Upper lobe of right lung (tissue), 1 donor: ENCODE measurements around the gene MAN1A2. TPM values are rescaled to one million over a fixed set of nuclear protein-coding genes. Genes with fewer than 3 reads are reported as not detected.
A peak's percentile ranks its signal among the peaks of the same experiment; 100 is the strongest.

Source experiments
- ATAC-seq: fragments of 200-7000 bp; cut with Tn5 transposase; one replicate; pipeline ENCODE4 v1.9.1; 2020; ENCODE audit warnings: mild to moderate bottlenecking, moderate library complexity
- DNase-seq: peaks from one replicate; pipeline ENCODE4 v3.0.0-alpha.2; 2020
- H3K27ac ChIP-seq: fragments of 200-600 bp; one replicate; pipeline ENCODE4 v1.8.0; 2022
- H3K27me3 ChIP-seq: fragments of 200-600 bp; one replicate; pipeline ENCODE4 v1.8.0; 2022; ENCODE audit warnings: mild to moderate bottlenecking
- H3K36me3 ChIP-seq: fragments of 200-600 bp; one replicate; pipeline ENCODE4 v1.8.0; 2022
- H3K4me1 ChIP-seq: fragments of 200-600 bp; one replicate; pipeline ENCODE4 v1.8.0; 2022
- H3K4me3 ChIP-seq: fragments of 200-600 bp; one replicate; pipeline ENCODE4 v1.8.0; 2022; ENCODE audit warnings: mild to moderate bottlenecking
- H3K9me3 ChIP-seq: fragments of 200-600 bp; one replicate; pipeline ENCODE4 v1.8.0; 2022
- CTCF ChIP-seq: fragments of 200-600 bp; IDR thresholded peaks from one replicate; pipeline ENCODE4 v1.8.0; 2022; ENCODE audit warnings: antibody characterized with exemption
- intact Hi-C: fragments of 100-400 bp; cut with DNase I; formaldehyde crosslinking; loops from one replicate; pipeline ENCODE4 v1.11.0; 2022
- total RNA-seq: library from RNA; stranded (reverse); fragmentation: NEBNext Ultra II Directional; extraction: Animal tissue kit (Norgen Biotek cat#: 25700); gene quantifications from one replicate; pipeline ENCODE4 v1.2.1, GENCODE V29; 2021
- donor health status: DM: no; HTN: yes; CAD: no; lungs with severe emphysema.

MAN1A2 gene
- total RNA-seq, 1 donor from 2014 or later = 40.3 TPM

- Histone ChIP-seq H3K27ac (no peak overlapping the region), H3K9me3 (no peaks in the 10 kb centered on the region), H3K36me3 (no peaks in the 10 kb centered on the region), H3K4me3 (no peak overlapping the region), H3K27me3 (no peaks in the 10 kb centered on the region), H3K4me1 (no peaks in the 10 kb centered on the region)
- DNase-seq (no peak), ATAC-seq (no peak)
- TF ChIP-seq CTCF = no peak
- intact Hi-C loops = no loop called here
These were observed 159.8 kb downstream of the MAN1A2 start for GRCh38 chr1:117527074-117527473.

GRCh38 chr1:117527566-117528102 lies 160.4 kb downstream of the MAN1A2 start:
- no peaks in the 10 kb centered on the region for H3K27me3 ChIP-seq
- no peak for ATAC-seq
- no peak for DNase-seq
- no peaks in the 10 kb centered on the region for H3K4me1 ChIP-seq
- H3K36me3 ChIP-seq = no peaks in the 10 kb centered on the region
- intact Hi-C loops = no loop called here
- H3K4me3 ChIP-seq = no peak overlapping the region
- H3K27ac ChIP-seq = no peak overlapping the region
- H3K9me3 ChIP-seq = no peaks in the 10 kb centered on the region
- no peak for TF ChIP-seq CTCF

GRCh38 chr1:117529683-117530082 lies 162.4 kb downstream of the MAN1A2 start:
- DNase-seq (no peak), ATAC-seq (no peak)
- Histone ChIP-seq H3K27ac (no peak overlapping the region), H3K4me1 (no peaks in the 10 kb centered on the region), H3K27me3 (no peaks in the 10 kb centered on the region), H3K4me3 (no peak overlapping the region), H3K36me3 (no peaks in the 10 kb centered on the region), H3K9me3 (no peaks in the 10 kb centered on the region)
- no peak for TF ChIP-seq CTCF
- intact Hi-C loops = no loop called here

- DNase-seq (no peak), ATAC-seq (no peak)
- no peak for TF ChIP-seq CTCF
- no peaks in the 10 kb centered on the region for H3K4me1 ChIP-seq
- no peaks in the 10 kb centered on the region for H3K36me3 ChIP-seq
- no peaks in the 10 kb centered on the region for H3K27me3 ChIP-seq
- H3K9me3 ChIP-seq = no peaks in the 10 kb centered on the region
- intact Hi-C loops = no loop called here
- no peak overlapping the region for H3K4me3 ChIP-seq
- no peak overlapping the region for H3K27ac ChIP-seq
These were observed 164.0 kb downstream of the MAN1A2 start for GRCh38 chr1:117531222-117531621.

- intact Hi-C loops = no loop called here
- H3K9me3 ChIP-seq = no peaks in the 10 kb centered on the region
- H3K27me3 ChIP-seq = no peaks in the 10 kb centered on the region
- no peak overlapping the region for H3K4me3 ChIP-seq
- DNase-seq (no peak), ATAC-seq (peak; percentile 92)
- H3K4me1 ChIP-seq = peaks cover 3% of the 10 kb centered on the region
- H3K27ac ChIP-seq = no peak overlapping the region
- no peaks in the 10 kb centered on the region for H3K36me3 ChIP-seq
- peak; percentile 64 for TF ChIP-seq CTCF
These were observed 167.8 kb downstream of the MAN1A2 start for GRCh38 chr1:117534995-117535467.

- H3K27ac ChIP-seq = no peak overlapping the region
- no peak for TF ChIP-seq CTCF
- no peaks in the 10 kb centered on the region for H3K36me3 ChIP-seq
- DNase-seq = no peak
- peaks cover 3% of the 10 kb centered on the region for H3K4me1 ChIP-seq
- no peaks in the 10 kb centered on the region for H3K9me3 ChIP-seq
- intact Hi-C loops = no loop called here
- ATAC-seq = no peak
- H3K27me3 ChIP-seq = no peaks in the 10 kb centered on the region
- no peak overlapping the region for H3K4me3 ChIP-seq
These were observed 168.6 kb downstream of the MAN1A2 start for GRCh38 chr1:117535821-117536220.
